Endodermal cell (in vitro differentiated cells): ENCODE results near the gene OXGR1. TPM values are rescaled to one million over a fixed set of nuclear protein-coding genes. Genes with fewer than 3 reads are reported as not detected.
"Not testable (repeated sequence)": the region's sequence is repeated elsewhere in the genome, so short reads cannot be mapped to it uniquely, and the experiment has no call there.

Source experiments
- DNase-seq: peaks from one replicate; pipeline ENCODE4 v3.0.0-alpha.2; 2017
- H3K27ac ChIP-seq: 2 replicates; pipeline ENCODE4 v1.5.1; 2013; ENCODE audit warnings: mild to moderate bottlenecking, low read depth, low read length, moderate library complexity
- H3K27me3 ChIP-seq: 2 replicates; pipeline ENCODE4 v1.6.1; 2013; ENCODE audit warnings: mild to moderate bottlenecking, low read length, moderate library complexity; ENCODE audit not compliant: insufficient read depth, control insufficient read depth, poor library complexity, severe bottlenecking
- H3K36me3 ChIP-seq: 2 replicates; pipeline ENCODE4 v1.7.0; 2013; ENCODE audit warnings: mild to moderate bottlenecking, low read length, moderate library complexity; ENCODE audit not compliant: control insufficient read depth, insufficient read depth
- H3K4me1 ChIP-seq: one replicate; pipeline ENCODE4 v1.7.0; 2013; ENCODE audit warnings: low read length; ENCODE audit not compliant: control insufficient read depth, insufficient read depth
- H3K4me3 ChIP-seq: 2 replicates; pipeline ENCODE4 v1.5.1; 2013; ENCODE audit warnings: mild to moderate bottlenecking, low read length, moderate library complexity
- H3K9ac ChIP-seq: 2 replicates; pipeline ENCODE4 v1.6.1; 2013; ENCODE audit warnings: mild to moderate bottlenecking, low read length, moderate library complexity; ENCODE audit not compliant: poor library complexity, severe bottlenecking; ENCODE audit errors: extremely low read depth
- H3K9me3 ChIP-seq: 2 replicates; pipeline ENCODE4 v1.6.1; 2013; ENCODE audit warnings: mild to moderate bottlenecking, low read length, moderate library complexity; ENCODE audit not compliant: control insufficient read depth
- H3K27ac Mint-ChIP-seq: 2 replicates; pipeline ENCODE4 v1.8.0; 2020; ENCODE audit warnings: mixed read lengths
- H3K27me3 Mint-ChIP-seq: 2 replicates; pipeline ENCODE4 v1.8.0; 2021; ENCODE audit warnings: mild to moderate bottlenecking, mixed read lengths; ENCODE audit not compliant: insufficient read depth
- H3K36me3 Mint-ChIP-seq: 2 replicates; pipeline ENCODE4 v1.8.0; 2020; ENCODE audit warnings: low read depth, mixed read lengths
- H3K4me1 Mint-ChIP-seq: 2 replicates; pipeline ENCODE4 v1.8.0; 2020; ENCODE audit warnings: mixed read lengths
- H3K4me3 Mint-ChIP-seq: 2 replicates; pipeline ENCODE4 v1.8.0; 2020; ENCODE audit warnings: mild to moderate bottlenecking, moderate library complexity, mixed read lengths
- H3K9me3 Mint-ChIP-seq: 2 replicates; pipeline ENCODE4 v1.8.0; 2020; ENCODE audit warnings: mild to moderate bottlenecking, mixed read lengths
- CTCF ChIP-seq: fragments of 200-600 bp; sonication (generic); conservative IDR thresholded peaks from 2 replicates; pipeline ENCODE4 v1.5.0; 2021; ENCODE audit warnings: antibody characterized with exemption, mild to moderate bottlenecking
- WGBS, 2 experiments: methylation state at CpG; one replicate each; pipeline versions ENCODE4 v1.1.5 to v1.1.7; 2013; ENCODE audit warnings: missing lambda C conversion rate in 2 of 2, mixed read lengths in 1 of 2; ENCODE audit not compliant: insufficient coverage in 1 of 2, insufficient read length in 1 of 2; 5-methylcytosine and 5-hydroxymethylcytosine counted together
- total RNA-seq, 2 donors: library from RNA; stranded (reverse); fragmentation: NEBNext Ultra II Directional in 1 of 2; extraction: Animal tissue kit (Norgen Biotek cat#: 25700) in 1 of 2; gene quantifications; 2 replicates in 1 of 2; 3 replicates in 1 of 2; pipeline ENCODE4 v1.2.1, GENCODE V29; 2021

OXGR1 gene
- total RNA-seq, 2 donors from 2014 or later, result 1.4 to 1.6 TPM

- Mint-ChIP-seq H3K4me3 (no peak overlapping the region), H3K36me3 (no peaks in the 10 kb centered on the region), H3K27me3 (peaks cover 9% of the 10 kb centered on the region), H3K4me1 (no peaks in the 10 kb centered on the region), H3K27ac (no peak overlapping the region), H3K9me3 (no peaks in the 10 kb centered on the region)
- Histone ChIP-seq H3K4me1 (no peaks in the 10 kb centered on the region), H3K9me3 (no peaks in the 10 kb centered on the region), H3K36me3 (no peaks in the 10 kb centered on the region), H3K4me3 (no peak overlapping the region), H3K27ac (no peak overlapping the region), H3K9ac (no peak overlapping the region), H3K27me3 (no peaks in the 10 kb centered on the region)
- peak; percentile 95 for TF ChIP-seq CTCF
- peak; percentile 80 for DNase-seq
- 59 to 69% methylated on average over 7 to 10 of the region's 12 CpGs for WGBS, 2 experiments
Observed at GRCh38 chr13:97028441-97029299, 34.4 kb upstream of the OXGR1 start.

- Histone ChIP-seq H3K4me3 (no peak overlapping the region), H3K27me3 (no peaks in the 10 kb centered on the region), H3K27ac (no peak overlapping the region), H3K9ac (no peak overlapping the region), H3K9me3 (no peaks in the 10 kb centered on the region), H3K36me3 (no peaks in the 10 kb centered on the region), H3K4me1 (no peaks in the 10 kb centered on the region)
- no peak for DNase-seq
- no peaks in the 10 kb centered on the region for H3K36me3 Mint-ChIP-seq
- H3K27ac Mint-ChIP-seq, result no peak overlapping the region
- H3K4me1 Mint-ChIP-seq, result no peaks in the 10 kb centered on the region
- no peak for TF ChIP-seq CTCF
- H3K4me3 Mint-ChIP-seq, result no peak overlapping the region
- peaks cover 17% of the 10 kb centered on the region for H3K27me3 Mint-ChIP-seq
- no peaks in the 10 kb centered on the region for H3K9me3 Mint-ChIP-seq
Observed at GRCh38 chr13:97027162-97027554, 32.9 kb upstream of the OXGR1 start.

- H3K9me3 ChIP-seq, result no peaks in the 10 kb centered on the region
- DNase-seq, result no peak
- Mint-ChIP-seq H3K36me3 (no peaks in the 10 kb centered on the region), H3K9me3 (no peaks in the 10 kb centered on the region), H3K27ac (no peak overlapping the region), H3K4me3 (no peak overlapping the region), H3K4me1 (no peaks in the 10 kb centered on the region), H3K27me3 (peaks cover 17% of the 10 kb centered on the region)
- H3K27ac ChIP-seq, result no peak overlapping the region
- H3K4me1 ChIP-seq, result no peaks in the 10 kb centered on the region
- no peak overlapping the region for H3K4me3 ChIP-seq
- WGBS, 2 experiments, result 81 to 84% methylated on average over 3 to 5 of the region's 5 CpGs
- no peak overlapping the region for H3K9ac ChIP-seq
- no peaks in the 10 kb centered on the region for H3K27me3 ChIP-seq
- no peaks in the 10 kb centered on the region for H3K36me3 ChIP-seq
- no peak for TF ChIP-seq CTCF
Observed at GRCh38 chr13:97026531-97027161, 32.4 kb upstream of the OXGR1 start.

GRCh38 chr13:97023812-97024211, 29.5 kb upstream of the OXGR1 start:
- peaks cover 31% of the 10 kb centered on the region for H3K27me3 Mint-ChIP-seq
- not testable (repeated sequence) for H3K9ac ChIP-seq, H3K4me3 ChIP-seq, H3K4me3 Mint-ChIP-seq, H3K36me3 Mint-ChIP-seq, DNase-seq, H3K9me3 Mint-ChIP-seq, H3K27ac Mint-ChIP-seq, H3K27ac ChIP-seq, H3K36me3 ChIP-seq, H3K4me1 Mint-ChIP-seq, H3K4me1 ChIP-seq, H3K9me3 ChIP-seq
- H3K27me3 ChIP-seq, result peaks cover 10% of the 10 kb centered on the region
- WGBS, 2 experiments, result 82 to 83% methylated on average over 1 of the region's 1 CpG
